Lower leg skin (tissue), 4 donors: Measurements from ENCODE around the gene KCNJ6. TPM values are rescaled to one million over a fixed set of nuclear protein-coding genes. Genes with fewer than 3 reads are reported as not detected.

Experiments used
- DNase-seq, 2 donors: peaks; one replicate each; pipeline ENCODE4 v3.0.0-alpha.2; 2019; ENCODE audit warnings: low spot score in 2 of 2
- H3K4me3 ChIP-seq: fragments of 200-600 bp; sonication (generic); 2 replicates; pipeline ENCODE4 v1.5.1; 2017; ENCODE audit warnings: mild to moderate bottlenecking, low read depth; ENCODE audit not compliant: poor library complexity, severe bottlenecking
- POLR2A ChIP-seq, 2 donors: fragments of 450-650 bp; IDR thresholded peaks; one replicate each; pipeline ENCODE4 v1.6.1; 2016 to 2017; ENCODE audit warnings: antibody characterized with exemption in 2 of 2, mild to moderate bottlenecking in 1 of 2, moderate library complexity in 1 of 2
- WGBS, 2 donors: methylation state at CpG; one replicate each; pipeline ENCODE4 v1.1.5; 2018; 5-methylcytosine and 5-hydroxymethylcytosine counted together
- intact Hi-C: fragments of 100-400 bp; cut with DNase I; formaldehyde crosslinking; loops from one replicate; pipeline ENCODE4 v1.15.0; 2023; ENCODE audit warnings: low total_unique reads
- total RNA-seq, 4 donors: library from RNA; depleted of rRNA; stranded (reverse); fragments of >200 nt; gene quantifications; one replicate each; pipeline ENCODE4 v1.1.0, GENCODE V29; 2016
- TF ChIP-seq, protein P1 (sequence below), 3 donors: fragments of 450-650 bp; IDR thresholded peaks; one replicate each; pipeline ENCODE4 v1.5.1; 2016; ENCODE audit warnings: antibody characterized with exemption in 3 of 3, mild to moderate bottlenecking in 3 of 3, moderate library complexity in 2 of 3

The KCNJ6 gene
- total RNA-seq, 4 donors from 2014 or later: 0.04 TPM; not detected in 3

DNA sequence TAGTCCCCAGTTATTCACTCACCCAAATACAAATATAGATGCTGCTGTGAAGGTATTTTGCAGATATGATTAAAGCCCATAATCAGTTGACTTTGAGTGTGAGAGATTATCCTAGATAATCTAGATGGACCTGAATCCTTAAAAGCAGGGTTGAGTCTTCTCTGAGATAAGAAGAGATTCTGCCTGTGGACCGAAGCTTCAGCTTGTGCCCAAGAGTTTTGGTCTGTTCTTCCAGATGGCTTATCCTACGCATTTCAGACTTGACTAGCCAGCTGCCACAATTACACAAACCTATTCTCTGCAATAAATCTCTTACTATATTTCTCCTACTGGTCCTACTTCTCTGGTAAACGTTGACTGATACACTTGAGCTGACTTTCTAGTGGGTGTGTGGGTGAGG, 145.1 kb downstream of the KCNJ6 start:
- TF ChIP-seq, protein P1, sequence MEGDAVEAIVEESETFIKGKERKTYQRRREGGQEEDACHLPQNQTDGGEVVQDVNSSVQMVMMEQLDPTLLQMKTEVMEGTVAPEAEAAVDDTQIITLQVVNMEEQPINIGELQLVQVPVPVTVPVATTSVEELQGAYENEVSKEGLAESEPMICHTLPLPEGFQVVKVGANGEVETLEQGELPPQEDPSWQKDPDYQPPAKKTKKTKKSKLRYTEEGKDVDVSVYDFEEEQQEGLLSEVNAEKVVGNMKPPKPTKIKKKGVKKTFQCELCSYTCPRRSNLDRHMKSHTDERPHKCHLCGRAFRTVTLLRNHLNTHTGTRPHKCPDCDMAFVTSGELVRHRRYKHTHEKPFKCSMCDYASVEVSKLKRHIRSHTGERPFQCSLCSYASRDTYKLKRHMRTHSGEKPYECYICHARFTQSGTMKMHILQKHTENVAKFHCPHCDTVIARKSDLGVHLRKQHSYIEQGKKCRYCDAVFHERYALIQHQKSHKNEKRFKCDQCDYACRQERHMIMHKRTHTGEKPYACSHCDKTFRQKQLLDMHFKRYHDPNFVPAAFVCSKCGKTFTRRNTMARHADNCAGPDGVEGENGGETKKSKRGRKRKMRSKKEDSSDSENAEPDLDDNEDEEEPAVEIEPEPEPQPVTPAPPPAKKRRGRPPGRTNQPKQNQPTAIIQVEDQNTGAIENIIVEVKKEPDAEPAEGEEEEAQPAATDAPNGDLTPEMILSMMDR (IDR thresholded peaks at IDR 0.05): no peak
- no peak for TF ChIP-seq POLR2A (IDR thresholded peaks at IDR 0.05)
- H3K4me3 ChIP-seq: no peak overlapping the region
- intact Hi-C loops: no loop called here
- 68 to 77% methylated on average over 3 of the region's 3 CpGs for WGBS, 2 donors
- no peak for DNase-seq

DNA sequence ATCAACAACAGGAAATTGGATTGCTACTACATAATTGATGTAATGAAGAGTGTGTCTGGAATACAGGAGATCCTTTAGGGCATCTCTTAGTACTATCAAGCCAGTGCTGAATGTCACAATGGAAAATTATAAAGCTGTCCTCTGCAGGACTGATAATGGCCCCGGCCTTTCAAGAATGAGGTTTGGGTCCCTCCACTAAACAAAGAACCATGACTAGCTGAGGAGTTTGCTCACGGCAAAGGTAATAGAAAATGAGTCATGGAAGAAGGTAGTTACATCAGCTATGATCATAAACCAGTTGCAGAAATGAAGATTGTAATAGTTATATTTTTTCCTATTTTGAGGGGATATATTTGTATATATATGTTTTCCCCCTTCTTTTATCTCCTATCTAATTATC, 145.8 kb downstream of the KCNJ6 start:
- H3K4me3 ChIP-seq: no peak overlapping the region
- 87 to 97% methylated on average over 2 of the region's 2 CpGs for WGBS, 2 donors
- no peak for TF ChIP-seq POLR2A (IDR thresholded peaks at IDR 0.05)
- TF ChIP-seq, protein P1 (IDR thresholded peaks at IDR 0.05): no peak
- intact Hi-C loops: no loop called here
- DNase-seq: no peak

DNA sequence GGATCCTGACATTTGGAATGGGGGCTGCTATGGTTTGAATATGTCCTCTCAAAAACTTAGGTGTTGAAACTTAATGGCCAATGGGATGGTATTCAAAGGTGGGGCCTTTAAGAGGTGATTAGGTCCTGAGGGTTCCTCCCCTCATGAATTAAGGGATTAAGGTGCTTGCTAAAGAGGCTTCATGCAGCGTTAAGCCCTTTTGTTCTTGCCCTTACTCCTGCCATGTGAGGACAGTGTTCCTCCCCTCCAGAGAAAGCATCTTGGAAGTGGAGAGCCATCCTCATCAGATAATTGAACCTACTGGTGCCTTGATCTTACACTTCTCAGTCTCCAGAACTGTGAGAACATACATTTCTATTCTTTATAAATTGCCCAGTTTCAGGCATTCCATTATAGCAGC, 146.6 kb downstream of the KCNJ6 start:
- 0 to 38% methylated on average over 1 of the region's 1 CpG for WGBS, 2 donors
- no peak overlapping the region for H3K4me3 ChIP-seq
- TF ChIP-seq, protein P1 (IDR thresholded peaks at IDR 0.05): no peak
- no peak for TF ChIP-seq POLR2A (IDR thresholded peaks at IDR 0.05)
- intact Hi-C loops: no loop called here
- DNase-seq: no peak

DNA sequence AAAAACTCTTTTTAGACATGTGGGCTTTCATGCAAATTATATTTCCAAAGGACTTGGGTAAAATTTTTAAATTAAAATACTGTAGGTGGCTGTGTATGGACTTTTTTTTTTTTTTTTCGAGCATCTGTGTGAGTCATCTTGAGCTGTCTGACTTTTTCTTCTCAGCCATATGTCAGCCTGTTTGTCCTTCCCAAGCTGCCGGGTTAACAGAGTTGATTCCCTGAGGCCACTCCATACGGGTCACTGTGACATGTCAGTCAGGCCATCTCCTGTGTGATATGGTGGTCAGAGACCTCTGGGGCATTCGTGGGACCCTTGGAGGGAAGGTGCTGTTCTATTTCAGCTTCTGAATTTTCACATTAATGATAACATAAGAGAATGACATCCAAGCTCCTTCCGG, 148.3 kb downstream of the KCNJ6 start:
- 40 to 41% methylated on average over 5 of the region's 5 CpGs for WGBS, 2 donors
- TF ChIP-seq, protein P1 (IDR thresholded peaks at IDR 0.05): no peak
- TF ChIP-seq POLR2A (IDR thresholded peaks at IDR 0.05): no peak
- H3K4me3 ChIP-seq: no peak overlapping the region
- intact Hi-C loops: no loop called here
- no peak for DNase-seq

DNA sequence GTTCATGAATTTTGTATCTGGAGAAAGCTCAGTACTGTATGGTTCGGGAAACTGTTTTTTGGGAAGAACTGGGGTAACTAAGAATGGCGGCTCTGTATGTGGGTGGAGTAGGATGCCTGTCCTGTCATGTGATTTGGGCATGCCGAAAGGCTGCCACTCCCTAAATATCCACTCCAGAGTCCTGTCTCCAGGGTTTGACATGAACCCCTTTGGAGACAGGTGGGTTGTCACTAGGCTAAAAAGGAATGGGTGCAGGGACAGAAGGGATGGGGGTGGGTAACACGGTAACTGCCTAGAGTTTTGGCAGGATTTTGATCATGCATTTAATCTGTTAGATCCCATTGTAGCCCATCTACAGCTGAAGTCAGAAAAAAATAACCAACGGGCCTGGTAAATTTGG, 150.1 kb downstream of the KCNJ6 start:
- DNase-seq: no peak
- TF ChIP-seq POLR2A (IDR thresholded peaks at IDR 0.05): no peak
- TF ChIP-seq, protein P1 (IDR thresholded peaks at IDR 0.05): no peak
- WGBS, 2 donors: 44 to 51% methylated on average over 5 of the region's 5 CpGs
- no peak overlapping the region for H3K4me3 ChIP-seq
- intact Hi-C loops: no loop called here

DNA sequence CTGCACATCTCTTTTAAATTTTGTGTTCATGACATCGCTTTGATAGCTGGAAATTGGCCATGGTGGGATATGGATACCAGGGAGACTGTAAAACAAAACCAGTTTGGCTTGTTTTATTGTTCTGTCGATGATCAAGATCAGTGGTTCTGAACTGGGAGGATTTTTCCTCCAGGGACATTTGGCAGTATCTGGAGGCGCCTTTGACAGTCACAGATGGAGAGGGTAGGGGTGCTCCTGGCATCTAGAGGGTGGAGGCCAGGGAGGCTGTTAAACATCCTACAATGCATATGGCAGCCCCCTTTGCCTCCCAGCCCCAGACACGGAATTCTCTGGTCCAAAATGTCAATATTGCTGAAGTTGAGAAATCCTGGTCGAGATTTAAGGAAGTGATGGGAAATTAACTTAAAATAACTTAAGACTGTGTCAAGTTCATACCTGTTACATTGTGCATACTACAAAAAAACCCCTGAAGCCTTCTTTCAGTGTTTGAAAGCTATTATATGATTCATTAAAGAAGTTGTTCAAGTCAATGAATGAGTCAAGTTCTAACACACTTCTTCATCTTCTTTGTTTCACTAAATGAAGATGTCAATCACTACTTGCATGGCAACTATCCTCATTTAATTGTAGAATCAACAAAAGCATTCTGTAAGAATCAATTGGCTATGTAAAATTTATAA, 150.9 kb downstream of the KCNJ6 start:
- TF ChIP-seq, protein P1 (IDR thresholded peaks at IDR 0.05): no peak
- no peak for TF ChIP-seq POLR2A (IDR thresholded peaks at IDR 0.05)
- H3K4me3 ChIP-seq: no peak overlapping the region
- WGBS, 2 donors: 38 to 44% methylated on average over 5 of the region's 5 CpGs
- no peak for DNase-seq
- intact Hi-C loops: no loop called here
